ENCODE data around the gene SAMD10.
"Not testable (repeated sequence)": the region's sequence is repeated elsewhere in the genome, so short reads cannot be mapped to it uniquely, and the experiment has no call there.

SAMD10 gene

DNA sequence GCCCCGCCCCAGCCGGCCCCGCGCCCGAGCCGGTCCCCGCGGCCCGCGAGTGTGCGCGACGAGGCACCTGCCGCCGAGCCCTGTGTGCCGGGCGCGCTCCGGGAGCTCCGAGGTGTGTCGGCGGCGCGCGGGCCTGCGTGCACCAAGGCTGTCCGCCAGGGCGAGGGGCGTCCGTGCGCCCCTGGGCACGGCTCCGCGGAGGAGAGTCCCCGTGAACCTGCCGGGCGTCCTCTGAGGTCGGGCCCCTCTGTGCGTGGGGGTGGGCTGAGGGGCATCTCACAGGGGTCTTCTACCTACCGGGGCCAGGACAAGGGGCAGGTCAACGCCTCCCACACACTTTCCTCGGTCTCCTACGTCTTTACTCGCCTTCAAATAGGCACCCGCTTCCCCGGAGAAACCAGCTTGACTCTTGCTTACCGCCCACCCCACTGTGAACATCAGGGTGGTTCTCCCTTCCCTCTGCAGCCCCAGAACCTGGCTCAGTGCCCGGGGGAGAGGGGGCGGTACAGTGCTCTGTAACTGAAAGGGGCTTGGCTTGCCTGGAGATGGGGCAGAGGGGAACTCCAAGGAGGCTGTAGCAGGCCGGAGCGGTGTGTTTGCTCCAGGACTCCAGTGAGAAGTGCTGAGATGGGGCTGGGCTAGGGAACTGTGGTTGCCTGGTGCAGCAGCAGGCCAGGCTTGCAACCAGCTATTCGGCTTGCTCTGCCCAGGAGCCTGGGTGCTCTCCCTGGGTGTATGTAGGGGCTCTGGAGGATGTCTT, at the start of gene SAMD10:
TSS of gene SAMD10 (minus strand) at position 86 of the 760 bp plus-strand sequence. CDS start 175 bp downstream, outside the sequence.
- ATAC-seq (ENCODE audit: low read depth): peak; percentile 44
- Mint-ChIP-seq H3K36me3 (peaks cover 26% of the 10 kb centered on the region), H3K4me1 (peaks cover 46% of the 10 kb centered on the region)

DNA sequence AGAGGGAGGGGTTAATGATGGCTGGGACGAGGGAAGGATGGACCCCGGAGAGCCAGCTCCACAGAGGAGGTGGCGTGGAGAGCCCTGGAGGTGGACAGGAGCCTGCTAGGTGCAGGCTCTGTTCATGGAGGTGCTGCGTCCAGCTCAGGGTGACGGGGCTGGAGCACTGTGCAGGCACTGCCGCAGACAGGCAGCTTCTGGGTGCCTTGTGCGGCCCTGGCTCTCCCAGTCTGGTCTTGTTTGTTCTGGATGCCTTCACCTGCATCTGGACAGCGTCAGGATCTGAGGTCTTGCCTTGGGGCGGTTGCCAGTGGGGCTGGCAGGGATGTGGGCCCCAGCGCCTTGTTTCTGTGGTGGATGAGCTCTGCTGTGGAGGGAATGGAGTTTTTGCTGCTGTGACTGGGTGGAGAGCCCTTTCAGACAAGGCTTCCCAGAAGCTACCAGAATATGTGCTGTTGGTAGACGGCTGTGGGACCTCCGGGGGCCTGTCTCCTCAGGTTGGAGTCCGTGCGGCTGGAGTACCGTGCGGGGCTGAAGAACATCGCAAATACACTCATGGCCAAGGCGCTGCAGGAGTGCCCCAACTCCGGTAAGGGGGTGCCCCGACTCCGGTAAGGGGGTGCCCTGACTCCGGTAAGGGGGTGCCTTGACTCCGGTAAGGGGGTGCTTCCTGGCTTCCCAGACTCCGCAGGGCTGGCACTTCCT, 48.7 kb upstream of the SAMD10 start:
- ATAC-seq (ENCODE audit: low read depth) (no peak), DNase-seq (ENCODE audit: low spot score in 2 of 2) (no peak)
- no peaks in the 10 kb centered on the region for H3K9me3 Mint-ChIP-seq
- no peak overlapping the region for H3K4me3 Mint-ChIP-seq
- H3K27me3 Mint-ChIP-seq: no peaks in the 10 kb centered on the region
- no peaks in the 10 kb centered on the region for H3K4me1 Mint-ChIP-seq
- no peak overlapping the region for H3K27ac Mint-ChIP-seq
- H3K36me3 Mint-ChIP-seq: peaks cover 35% of the 10 kb centered on the region

More for the DNA sequence above, at the start of gene SAMD10:
- DNase-seq (ENCODE audit: low spot score in 2 of 2): peak; percentile 55 to 67
- H3K27me3 Mint-ChIP-seq: no peaks in the 10 kb centered on the region
- peak within 1 kb of the TSS; percentile 94 for H3K4me3 Mint-ChIP-seq
- no peaks in the 10 kb centered on the region for H3K9me3 Mint-ChIP-seq
- peak within 1 kb of the TSS; percentile 93 for H3K27ac Mint-ChIP-seq

DNA sequence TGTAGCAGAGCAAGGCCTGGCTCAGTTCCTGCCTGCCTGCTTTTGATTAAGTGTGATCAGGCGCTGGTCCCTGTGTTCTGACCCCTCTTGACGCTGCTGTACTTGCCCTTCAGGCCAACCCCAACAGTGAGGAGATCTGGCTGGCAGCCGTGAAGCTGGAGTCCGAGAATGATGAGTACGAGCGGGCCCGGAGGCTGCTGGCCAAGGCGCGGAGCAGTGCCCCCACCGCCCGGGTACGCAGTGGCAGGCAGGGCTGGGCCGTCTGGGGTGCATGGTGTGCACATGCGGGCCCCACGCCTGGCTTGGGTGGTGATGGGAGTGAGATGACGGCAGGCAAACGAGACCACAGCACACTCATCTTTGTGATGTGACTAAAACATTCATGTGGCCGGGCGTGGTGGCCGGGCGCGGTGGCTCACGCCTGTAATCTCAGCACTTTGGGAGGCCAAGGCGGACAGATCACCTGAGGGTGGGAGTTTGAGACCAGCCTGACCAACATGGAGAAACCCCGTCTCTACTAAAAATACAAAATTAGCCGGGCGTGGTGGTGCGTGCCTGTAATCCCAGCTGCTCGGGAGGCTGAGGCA, 46.5 kb upstream of the SAMD10 start:
- ATAC-seq (ENCODE audit: low read depth): no peak

DNA sequence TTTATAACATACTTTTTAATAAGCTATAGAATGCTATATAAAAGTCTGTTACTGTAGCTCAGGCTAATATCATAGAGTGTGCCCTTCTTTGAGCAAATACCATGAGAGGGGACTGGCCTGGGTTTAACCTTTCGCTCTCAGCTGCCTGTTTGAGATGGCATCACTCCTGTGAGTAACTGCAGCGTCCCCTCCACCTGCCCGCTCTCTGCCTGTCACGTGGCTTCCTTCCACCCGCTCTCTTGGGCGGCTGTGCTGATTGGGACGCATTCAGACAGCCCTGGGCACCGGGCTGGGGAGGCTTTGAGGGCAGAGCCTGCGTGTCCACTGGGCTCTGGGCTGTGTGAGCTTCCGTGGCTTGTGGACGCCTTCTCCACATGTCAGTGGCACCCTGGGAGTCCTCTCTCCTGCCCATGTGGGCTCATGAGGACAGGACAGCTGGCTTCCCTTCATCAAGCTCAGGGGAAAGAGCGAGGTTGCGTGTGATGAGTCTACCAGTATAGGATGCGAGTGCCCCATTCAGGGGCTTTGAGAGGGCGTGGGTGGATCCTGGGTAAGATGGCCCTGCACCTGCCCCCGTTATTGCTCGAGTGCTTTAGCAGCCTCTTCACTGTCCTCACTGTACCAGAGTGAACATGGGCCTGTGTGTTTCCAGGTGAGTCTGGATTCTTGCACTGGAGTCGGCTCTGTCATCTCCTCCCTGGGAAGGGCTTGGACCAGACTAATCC, 45.8 kb upstream of the SAMD10 start:
- no peak overlapping the region for H3K4me3 Mint-ChIP-seq
- H3K4me1 Mint-ChIP-seq: no peaks in the 10 kb centered on the region
- H3K27ac Mint-ChIP-seq: no peak overlapping the region
- ATAC-seq (ENCODE audit: low read depth) (no peak), DNase-seq (ENCODE audit: low spot score in 2 of 2) (no peak)
- no peaks in the 10 kb centered on the region for H3K9me3 Mint-ChIP-seq
- peaks cover 32% of the 10 kb centered on the region for H3K36me3 Mint-ChIP-seq
- no peaks in the 10 kb centered on the region for H3K27me3 Mint-ChIP-seq

More for the DNA sequence above, 46.5 kb upstream of the SAMD10 start:
- no peak for DNase-seq (ENCODE audit: low spot score in 2 of 2)
- Mint-ChIP-seq H3K4me1 (no peaks in the 10 kb centered on the region), H3K27ac (no peak overlapping the region), H3K27me3 (no peaks in the 10 kb centered on the region), H3K9me3 (no peaks in the 10 kb centered on the region), H3K36me3 (peaks cover 36% of the 10 kb centered on the region), H3K4me3 (no peak overlapping the region)

DNA sequence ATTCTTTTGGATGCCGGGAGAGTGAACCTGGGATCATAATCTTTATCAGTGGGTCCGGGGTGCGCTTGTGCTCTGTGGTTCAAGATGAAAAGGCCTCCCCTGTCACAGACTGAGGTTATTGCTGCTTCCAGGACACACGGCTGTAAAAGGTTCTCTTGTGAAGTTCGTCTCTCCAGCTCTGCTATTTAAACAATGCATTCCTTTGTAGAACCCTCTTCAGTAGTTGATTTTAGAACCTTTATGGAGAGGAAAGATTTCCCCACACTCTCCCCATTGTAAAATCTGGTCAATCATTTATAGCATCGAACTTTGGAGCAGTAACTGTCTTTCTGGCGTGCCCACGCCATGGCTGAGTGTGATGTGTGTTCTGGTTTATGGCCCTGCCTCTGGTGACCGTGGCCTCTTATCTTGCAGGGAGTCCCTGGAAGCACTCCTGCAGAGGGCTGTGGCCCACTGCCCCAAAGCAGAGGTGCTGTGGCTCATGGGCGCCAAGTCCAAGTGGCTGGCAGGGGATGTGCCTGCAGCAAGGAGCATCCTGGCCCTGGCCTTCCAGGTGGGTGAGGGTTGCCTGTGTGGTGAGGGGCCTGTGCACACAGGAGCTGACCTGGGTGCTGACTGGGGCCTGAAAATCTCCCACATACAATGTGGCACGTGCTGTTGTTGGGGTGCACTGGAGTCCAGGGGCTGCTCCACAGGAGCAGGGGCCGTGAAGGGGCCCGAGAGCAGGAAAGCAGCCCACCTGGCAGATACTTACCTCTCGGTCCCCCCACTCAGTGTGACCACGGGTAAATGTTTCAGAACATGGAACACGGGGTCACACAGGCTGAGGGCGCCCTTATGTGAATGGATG, 44.9 kb upstream of the SAMD10 start:
- no peaks in the 10 kb centered on the region for H3K4me1 Mint-ChIP-seq
- DNase-seq (ENCODE audit: low spot score in 2 of 2): no peak
- H3K27ac Mint-ChIP-seq: no peak overlapping the region
- no peak for ATAC-seq (ENCODE audit: low read depth)
- H3K9me3 Mint-ChIP-seq: no peaks in the 10 kb centered on the region
- no peak overlapping the region for H3K4me3 Mint-ChIP-seq
- H3K36me3 Mint-ChIP-seq: peaks cover 33% of the 10 kb centered on the region
- no peaks in the 10 kb centered on the region for H3K27me3 Mint-ChIP-seq

DNA sequence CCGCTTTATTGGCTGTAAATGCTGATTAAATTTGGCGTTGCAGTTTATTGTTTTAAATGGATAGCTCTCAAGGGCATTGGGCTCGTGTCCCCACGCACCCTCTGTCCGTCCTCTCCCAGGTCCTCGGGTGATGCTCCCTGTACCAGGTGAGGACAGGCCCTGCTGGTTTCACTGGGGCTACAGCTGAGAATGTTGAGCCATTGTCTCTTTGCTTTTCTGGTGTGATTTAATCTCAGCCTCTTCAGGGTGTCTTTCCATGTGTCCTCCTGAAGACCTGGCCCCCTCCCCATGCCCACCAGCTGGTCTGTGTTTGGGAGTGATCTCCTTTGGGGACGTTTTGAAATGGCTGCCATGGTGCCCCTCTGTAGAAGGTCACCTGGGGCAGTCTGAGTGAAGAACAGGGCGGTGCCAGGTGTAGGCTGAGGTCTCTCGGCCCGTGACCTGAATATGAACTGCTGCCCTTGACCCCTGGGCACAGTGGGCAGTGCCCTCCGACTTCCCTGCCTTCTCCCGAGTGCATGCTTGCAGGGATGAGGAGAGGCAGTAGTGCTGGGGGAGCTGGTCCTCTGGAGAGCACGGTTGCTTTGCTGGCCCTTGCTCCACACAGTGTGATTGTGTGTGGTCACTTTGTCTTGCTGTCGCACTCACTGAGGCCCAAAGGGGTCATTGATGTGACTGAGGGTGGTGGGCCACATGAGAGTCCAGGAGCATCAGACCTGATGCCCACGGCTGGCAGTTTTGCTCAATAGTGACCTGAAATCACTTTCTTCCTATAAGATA, 44.1 kb upstream of the SAMD10 start:
- Mint-ChIP-seq H3K27ac (no peak overlapping the region), H3K9me3 (no peaks in the 10 kb centered on the region), H3K27me3 (no peaks in the 10 kb centered on the region), H3K4me3 (no peak overlapping the region), H3K4me1 (no peaks in the 10 kb centered on the region), H3K36me3 (peaks cover 34% of the 10 kb centered on the region)
- ATAC-seq (ENCODE audit: low read depth) (no peak), DNase-seq (ENCODE audit: low spot score in 2 of 2) (no peak)

DNA sequence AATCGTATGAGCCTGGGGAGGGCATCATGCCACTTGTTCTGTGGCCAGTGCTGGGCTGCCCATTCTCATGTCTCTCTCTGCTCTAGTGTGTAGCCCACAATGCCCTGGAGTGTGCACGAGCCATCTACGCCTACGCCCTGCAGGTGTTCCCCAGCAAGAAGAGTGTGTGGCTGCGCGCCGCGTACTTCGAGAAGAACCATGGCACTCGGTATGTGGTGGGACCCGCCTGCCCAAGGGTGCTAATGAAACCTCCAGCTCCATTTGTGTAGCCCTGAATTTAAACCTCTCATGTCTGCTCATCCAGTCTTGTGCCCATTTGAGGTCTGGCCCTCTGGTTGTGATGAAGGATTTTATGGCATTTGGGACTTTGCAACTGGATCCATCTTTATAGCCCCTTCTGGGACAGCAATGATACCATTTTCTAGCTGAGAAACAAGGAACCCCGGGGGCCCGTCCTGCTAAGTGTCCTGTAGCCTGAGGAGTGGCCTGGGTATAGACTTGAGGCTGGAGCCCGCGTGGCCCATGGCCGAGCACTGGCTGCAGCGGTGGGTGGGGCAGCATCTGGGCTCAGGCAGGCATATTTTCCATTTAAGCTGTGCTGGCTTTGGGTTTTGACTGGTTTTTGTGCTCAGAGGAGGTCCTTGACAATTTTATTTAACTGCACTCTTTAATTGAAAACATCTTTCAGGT, 43.4 kb upstream of the SAMD10 start:
- H3K4me3 Mint-ChIP-seq: no peak overlapping the region
- DNase-seq (ENCODE audit: low spot score in 2 of 2): no peak
- H3K27me3 Mint-ChIP-seq: no peaks in the 10 kb centered on the region
- no peak overlapping the region for H3K27ac Mint-ChIP-seq
- H3K9me3 Mint-ChIP-seq: no peaks in the 10 kb centered on the region
- no peak for ATAC-seq (ENCODE audit: low read depth)
- H3K4me1 Mint-ChIP-seq: no peaks in the 10 kb centered on the region
- peaks cover 38% of the 10 kb centered on the region for H3K36me3 Mint-ChIP-seq

DNA sequence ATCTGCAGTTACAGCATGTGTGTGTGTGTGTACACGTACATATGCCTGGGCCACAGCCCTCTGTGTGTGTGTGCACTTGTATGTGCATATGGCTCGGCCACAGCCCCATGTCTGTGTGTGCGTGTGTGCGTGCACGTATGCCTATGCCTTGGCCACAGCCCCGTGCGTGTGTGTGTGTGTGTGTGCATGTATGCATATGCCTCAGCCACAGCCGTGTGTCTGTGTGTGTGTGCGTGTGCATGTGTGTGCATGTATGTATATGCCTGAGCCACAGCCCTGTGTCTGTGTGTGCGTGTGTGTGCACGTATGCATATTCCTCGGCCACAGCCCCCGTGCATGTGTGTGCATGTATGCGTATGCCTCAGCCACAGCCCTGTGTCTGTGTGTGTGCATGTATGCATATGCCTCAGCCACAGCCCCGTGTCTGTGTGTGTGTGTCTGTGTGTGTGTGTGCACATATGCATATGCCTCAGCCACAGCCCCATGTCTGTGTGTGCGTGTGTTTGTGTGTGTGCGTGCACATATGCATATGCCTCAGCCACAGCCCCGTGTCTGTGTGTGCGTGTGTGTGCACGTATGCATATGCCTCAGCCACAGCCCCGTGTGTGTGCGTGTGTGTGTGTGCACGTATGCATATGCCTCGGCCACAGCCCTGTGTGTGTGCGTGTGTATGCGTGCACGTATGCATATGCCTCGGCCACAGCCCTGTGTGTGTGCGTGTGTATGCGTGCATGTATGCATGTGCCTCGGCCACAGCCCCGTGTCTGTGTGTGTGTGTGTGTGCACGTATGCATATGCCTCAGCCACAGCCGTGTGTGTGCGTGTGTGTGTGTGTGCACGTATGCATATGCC, 41.9 kb upstream of the SAMD10 start:
- Mint-ChIP-seq H3K9me3 (no peaks in the 10 kb centered on the region), H3K36me3 (peaks cover 39% of the 10 kb centered on the region)
- DNase-seq (ENCODE audit: low spot score in 2 of 2): no peak

DNA sequence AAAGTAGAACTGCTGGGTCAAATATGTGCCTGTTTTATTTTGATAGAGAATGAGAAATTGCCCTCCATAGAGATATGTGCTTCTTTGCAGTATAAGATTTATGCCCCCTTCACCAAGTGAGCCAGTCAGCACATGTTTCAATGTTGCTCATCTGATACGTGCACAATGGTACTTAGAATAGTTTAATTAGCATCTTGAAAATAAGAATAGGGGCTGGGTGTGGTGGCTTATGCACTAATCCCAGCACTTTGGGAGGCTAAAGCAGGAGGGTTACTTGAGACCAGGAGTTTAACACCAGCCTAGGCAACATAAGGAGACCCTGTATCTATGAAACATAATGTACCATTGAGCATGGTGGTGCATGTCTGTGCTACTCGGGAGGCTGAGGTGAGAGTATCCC, 36.2 kb upstream of the SAMD10 start:
- H3K4me3 Mint-ChIP-seq: no peak overlapping the region
- no peaks in the 10 kb centered on the region for H3K27me3 Mint-ChIP-seq
- H3K9me3 Mint-ChIP-seq: no peaks in the 10 kb centered on the region
- ATAC-seq (ENCODE audit: low read depth) (no peak), DNase-seq (ENCODE audit: low spot score in 2 of 2) (no peak)
- no peaks in the 10 kb centered on the region for H3K4me1 Mint-ChIP-seq
- H3K36me3 Mint-ChIP-seq: peaks cover 35% of the 10 kb centered on the region
- no peak overlapping the region for H3K27ac Mint-ChIP-seq

More for the DNA sequence above, 41.9 kb upstream of the SAMD10 start:
- H3K4me3 Mint-ChIP-seq: no peak overlapping the region
- H3K4me1 Mint-ChIP-seq: no peaks in the 10 kb centered on the region
- no peak for ATAC-seq (ENCODE audit: low read depth)
- H3K27ac Mint-ChIP-seq: no peak overlapping the region
- H3K27me3 Mint-ChIP-seq: no peaks in the 10 kb centered on the region

DNA sequence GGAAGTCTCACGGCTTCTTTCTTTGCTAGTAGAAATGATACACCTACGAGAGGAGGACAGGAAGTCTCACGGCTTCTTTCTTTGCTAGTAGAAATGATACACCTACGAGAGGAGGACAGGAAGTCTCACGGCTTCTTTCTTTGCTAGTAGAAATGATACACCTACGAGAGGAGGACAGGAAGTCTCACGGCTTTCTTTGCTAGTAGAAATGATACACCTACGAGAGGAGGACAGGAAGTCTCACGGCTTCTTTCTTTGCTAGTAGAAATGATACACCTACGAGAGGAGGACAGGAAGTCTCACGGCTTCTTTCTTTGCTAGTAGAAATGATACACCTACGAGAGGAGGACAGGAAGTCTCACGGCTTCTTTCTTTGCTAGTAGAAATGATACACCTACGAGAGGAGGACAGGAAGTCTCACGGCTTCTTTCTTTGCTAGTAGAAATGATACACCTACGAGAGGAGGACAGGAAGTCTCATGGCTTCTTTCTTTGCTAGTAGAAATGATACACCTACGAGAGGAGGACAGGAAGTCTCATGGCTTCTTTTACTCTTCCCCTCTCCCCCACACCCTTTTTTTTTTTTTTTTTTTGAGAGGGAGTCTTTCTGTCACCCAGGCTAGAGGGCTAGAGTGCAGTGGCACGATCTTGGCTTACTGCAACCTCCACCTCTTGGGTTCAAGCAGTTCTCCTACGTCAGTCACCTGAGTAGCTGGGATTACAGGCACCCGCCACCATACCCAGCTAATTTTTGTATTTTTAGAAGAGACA, 33.1 kb upstream of the SAMD10 start:
- H3K27me3 Mint-ChIP-seq; H3K27ac Mint-ChIP-seq; H3K9me3 Mint-ChIP-seq; H3K4me1 Mint-ChIP-seq; DNase-seq (ENCODE audit: low spot score in 2 of 2); ATAC-seq (ENCODE audit: low read depth): not testable (repeated sequence)
- Mint-ChIP-seq H3K4me3 (peak overlapping the region; percentile 21), H3K36me3 (peaks cover 46% of the 10 kb centered on the region)

DNA sequence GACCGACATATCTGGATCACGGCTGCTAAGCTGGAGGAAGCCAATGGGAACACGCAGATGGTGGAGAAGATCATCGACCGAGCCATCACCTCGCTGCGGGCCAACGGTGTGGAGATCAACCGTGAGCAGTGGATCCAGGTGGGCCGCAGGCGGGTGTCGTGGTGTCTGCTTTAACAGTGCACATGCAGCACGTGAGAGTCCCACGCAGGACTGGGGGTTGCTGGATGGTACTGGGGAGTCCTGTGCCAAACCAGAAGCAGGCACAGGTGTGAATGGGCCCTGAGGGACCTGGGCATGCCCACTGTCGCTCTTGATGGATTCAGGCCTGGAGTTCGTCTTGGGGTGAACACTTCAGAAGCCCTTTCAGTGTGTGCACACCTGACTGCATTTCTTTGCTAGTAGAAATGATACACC, 31.9 kb upstream of the SAMD10 start:
- Mint-ChIP-seq H3K27me3 (no peaks in the 10 kb centered on the region), H3K9me3 (peaks cover 6% of the 10 kb centered on the region), H3K4me1 (peaks cover 2% of the 10 kb centered on the region), H3K4me3 (no peak overlapping the region), H3K27ac (no peak overlapping the region), H3K36me3 (peaks cover 44% of the 10 kb centered on the region)
- ATAC-seq (ENCODE audit: low read depth) (no peak), DNase-seq (ENCODE audit: low spot score in 2 of 2) (no peak)
